Measurements from ENCODE around the gene PDE4D. TPM values are rescaled to one million over a fixed set of nuclear protein-coding genes. Genes with fewer than 3 reads are reported as not detected.

The PDE4D gene
- total RNA-seq, 1 donor from 2014 or later = 85.8 TPM

DNA sequence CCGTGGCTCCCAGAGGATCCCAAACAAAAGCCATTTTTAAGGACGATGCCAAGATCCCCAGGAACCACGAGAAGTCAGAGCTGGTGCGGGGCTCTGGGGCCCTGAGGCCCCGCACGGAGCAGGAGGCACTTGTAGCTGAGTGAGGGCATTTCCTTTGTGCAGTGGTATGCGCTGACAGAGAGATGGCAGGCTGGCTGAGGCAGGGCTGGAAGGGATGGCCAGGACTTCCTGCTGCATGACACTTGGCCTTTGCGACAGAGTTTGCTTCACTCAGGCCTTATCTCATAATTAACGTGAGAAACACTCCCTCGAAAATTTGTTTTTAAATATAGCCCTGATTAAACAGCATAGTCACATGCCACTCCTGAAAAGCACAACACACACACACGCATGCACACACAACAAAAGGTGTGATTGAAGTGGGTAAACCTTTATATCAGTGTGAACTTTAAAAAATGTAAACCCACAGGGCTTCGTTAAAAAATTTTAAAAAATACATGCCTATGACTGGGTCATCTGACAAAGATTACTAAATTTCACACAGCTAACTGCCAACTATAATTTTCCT lies 536.6 kb downstream of the PDE4D start:
- H3K4me1 ChIP-seq = peaks cover 19% of the 10 kb centered on the region
- peak; percentile 75 for ATAC-seq
- no peaks in the 10 kb centered on the region for H3K36me3 ChIP-seq
- TF ChIP-seq, protein P1, sequence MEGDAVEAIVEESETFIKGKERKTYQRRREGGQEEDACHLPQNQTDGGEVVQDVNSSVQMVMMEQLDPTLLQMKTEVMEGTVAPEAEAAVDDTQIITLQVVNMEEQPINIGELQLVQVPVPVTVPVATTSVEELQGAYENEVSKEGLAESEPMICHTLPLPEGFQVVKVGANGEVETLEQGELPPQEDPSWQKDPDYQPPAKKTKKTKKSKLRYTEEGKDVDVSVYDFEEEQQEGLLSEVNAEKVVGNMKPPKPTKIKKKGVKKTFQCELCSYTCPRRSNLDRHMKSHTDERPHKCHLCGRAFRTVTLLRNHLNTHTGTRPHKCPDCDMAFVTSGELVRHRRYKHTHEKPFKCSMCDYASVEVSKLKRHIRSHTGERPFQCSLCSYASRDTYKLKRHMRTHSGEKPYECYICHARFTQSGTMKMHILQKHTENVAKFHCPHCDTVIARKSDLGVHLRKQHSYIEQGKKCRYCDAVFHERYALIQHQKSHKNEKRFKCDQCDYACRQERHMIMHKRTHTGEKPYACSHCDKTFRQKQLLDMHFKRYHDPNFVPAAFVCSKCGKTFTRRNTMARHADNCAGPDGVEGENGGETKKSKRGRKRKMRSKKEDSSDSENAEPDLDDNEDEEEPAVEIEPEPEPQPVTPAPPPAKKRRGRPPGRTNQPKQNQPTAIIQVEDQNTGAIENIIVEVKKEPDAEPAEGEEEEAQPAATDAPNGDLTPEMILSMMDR (IDR thresholded peaks at IDR 0.05) = no peak
- no peaks in the 10 kb centered on the region for H3K27me3 ChIP-seq
- DNase-seq = peak; percentile 55
- H3K4me3 ChIP-seq = no peak overlapping the region
- no peaks in the 10 kb centered on the region for H3K9me3 ChIP-seq
- no peak overlapping the region for H3K27ac ChIP-seq
- intact Hi-C loops (cut with DNase I) = no loop called here

DNA sequence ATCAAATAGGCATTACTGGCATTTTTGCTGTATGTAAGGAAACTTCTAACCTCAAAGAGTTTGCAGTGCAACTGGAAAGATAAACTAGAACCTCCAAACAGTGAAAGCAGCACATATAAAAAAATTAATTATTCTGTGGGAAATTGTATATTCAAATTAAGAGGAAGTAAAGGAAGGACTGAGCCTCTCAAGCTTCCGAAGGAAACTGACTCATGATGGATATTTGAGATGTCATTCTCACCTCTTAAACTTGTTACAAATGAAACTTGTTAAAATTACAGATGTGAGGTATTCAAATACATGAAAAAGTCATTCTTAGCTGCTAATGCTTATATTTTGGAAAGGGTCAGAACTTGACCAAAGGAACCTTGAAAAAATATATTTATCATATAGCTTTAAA lies 538.7 kb downstream of the PDE4D start:
- TF ChIP-seq, protein P1 (IDR thresholded peaks at IDR 0.05) = no peak
- Histone ChIP-seq H3K4me1 (peaks cover 23% of the 10 kb centered on the region), H3K27me3 (no peaks in the 10 kb centered on the region), H3K36me3 (no peaks in the 10 kb centered on the region), H3K9me3 (no peaks in the 10 kb centered on the region), H3K4me3 (no peak overlapping the region), H3K27ac (no peak overlapping the region)
- DNase-seq (no peak), ATAC-seq (no peak)
- intact Hi-C loops (cut with DNase I) = no loop called here

DNA sequence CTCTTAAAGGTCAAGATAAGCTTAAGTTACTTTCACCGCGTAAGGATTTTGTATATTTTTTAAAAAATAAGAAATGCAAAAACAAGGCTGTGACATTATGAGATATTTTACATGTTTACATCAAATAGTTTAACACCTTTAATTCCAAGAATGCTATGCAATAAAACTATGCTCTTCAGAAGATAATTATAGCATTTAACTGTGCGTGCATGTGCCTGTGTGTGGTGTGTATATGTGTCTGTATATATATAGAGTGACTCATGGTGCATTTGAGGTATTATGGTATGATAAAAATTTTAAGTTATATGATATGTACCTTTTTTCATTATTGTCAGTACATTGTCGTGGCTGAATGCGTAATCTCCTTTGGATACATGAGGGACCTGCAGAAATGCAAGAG lies 539.3 kb downstream of the PDE4D start:
- H3K9me3 ChIP-seq = no peaks in the 10 kb centered on the region
- intact Hi-C loops (cut with DNase I) = no loop called here
- H3K36me3 ChIP-seq = no peaks in the 10 kb centered on the region
- no peaks in the 10 kb centered on the region for H3K27me3 ChIP-seq
- H3K4me1 ChIP-seq = peaks cover 23% of the 10 kb centered on the region
- TF ChIP-seq, protein P1 (IDR thresholded peaks at IDR 0.05) = no peak
- ATAC-seq (no peak), DNase-seq (no peak)
- no peak overlapping the region for H3K4me3 ChIP-seq
- no peak overlapping the region for H3K27ac ChIP-seq

DNA sequence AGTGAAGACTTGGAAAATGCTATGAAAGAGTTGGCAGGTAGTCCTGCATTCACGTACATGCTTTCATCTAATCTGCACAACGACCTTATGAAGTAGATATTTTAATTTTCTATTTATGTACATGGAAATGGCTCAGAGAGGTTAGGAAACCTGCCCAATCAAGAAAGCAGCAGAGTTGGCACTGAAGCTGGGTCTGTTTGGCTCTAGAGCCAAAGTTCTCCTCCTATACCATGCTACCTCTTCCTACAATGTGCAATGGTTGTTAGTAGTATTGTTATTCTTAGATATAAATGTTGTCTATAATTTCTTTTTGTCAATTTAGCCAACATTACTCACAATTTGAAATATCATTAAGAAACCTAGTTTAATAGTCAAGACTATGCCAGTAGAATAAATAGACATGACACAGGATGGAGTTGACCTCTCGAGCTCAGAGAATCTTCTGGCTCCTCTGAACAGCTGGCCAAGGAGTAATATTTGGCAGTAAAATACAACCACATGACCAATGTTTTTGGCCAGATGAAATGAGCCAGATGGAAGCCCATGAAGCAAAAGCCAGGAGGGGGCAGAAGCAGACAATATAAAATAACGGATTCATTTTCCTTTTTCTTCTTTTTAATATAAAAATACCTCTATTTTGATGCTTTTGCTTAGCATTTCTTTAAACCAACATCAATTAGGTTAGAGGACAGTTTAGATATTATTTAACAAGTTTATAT lies 542.3 kb downstream of the PDE4D start:
- H3K27me3 ChIP-seq = no peaks in the 10 kb centered on the region
- ATAC-seq (no peak), DNase-seq (no peak)
- H3K36me3 ChIP-seq = no peaks in the 10 kb centered on the region
- intact Hi-C loops (cut with DNase I) = no loop called here
- H3K27ac ChIP-seq = no peak overlapping the region
- no peaks in the 10 kb centered on the region for H3K9me3 ChIP-seq
- H3K4me1 ChIP-seq = peaks cover 5% of the 10 kb centered on the region
- H3K4me3 ChIP-seq = no peak overlapping the region
- TF ChIP-seq, protein P1 (IDR thresholded peaks at IDR 0.05) = peak; percentile 26

DNA sequence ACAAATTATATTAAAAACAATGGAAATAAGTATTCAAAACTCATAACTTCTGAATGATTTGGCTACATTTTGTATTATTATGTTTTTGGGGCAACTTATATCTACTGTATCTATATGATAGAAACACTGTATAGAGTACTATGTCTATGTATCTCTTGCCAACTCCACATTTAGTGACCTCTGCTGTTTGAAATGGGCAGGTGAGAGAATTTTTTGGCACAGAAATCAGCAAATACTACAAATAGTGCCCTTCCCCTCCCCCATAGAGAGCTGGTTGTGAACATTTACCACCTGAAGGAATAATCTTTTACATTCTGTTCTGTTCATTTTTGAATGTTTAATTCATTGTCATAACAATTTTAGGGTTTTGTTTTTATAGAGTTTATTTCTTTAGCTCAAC lies 545.3 kb downstream of the PDE4D start:
- intact Hi-C loops (cut with DNase I) = no loop called here
- ATAC-seq (no peak), DNase-seq (no peak)

More for the DNA sequence above, 545.3 kb downstream of the PDE4D start:
- TF ChIP-seq, protein P1 (IDR thresholded peaks at IDR 0.05) = peak; percentile 7
- Histone ChIP-seq H3K27ac (no peak overlapping the region), H3K9me3 (no peaks in the 10 kb centered on the region), H3K27me3 (no peaks in the 10 kb centered on the region), H3K4me1 (peaks cover 4% of the 10 kb centered on the region), H3K36me3 (no peaks in the 10 kb centered on the region), H3K4me3 (no peak overlapping the region)

All from upper lobe of right lung (tissue), 1 donor.